GM19324 (cell line): ENCODE data around the gene PI16.

Experiments used
- ATAC-seq: cut with Tn5 transposase; IDR thresholded peaks from one replicate; pipeline ENCODE4 v1.9.1; 2021; ENCODE audit warnings: mild to moderate bottlenecking, moderate library complexity; ENCODE audit not compliant: unreplicated experiment, low FRiP score

Gene PI16

DNA sequence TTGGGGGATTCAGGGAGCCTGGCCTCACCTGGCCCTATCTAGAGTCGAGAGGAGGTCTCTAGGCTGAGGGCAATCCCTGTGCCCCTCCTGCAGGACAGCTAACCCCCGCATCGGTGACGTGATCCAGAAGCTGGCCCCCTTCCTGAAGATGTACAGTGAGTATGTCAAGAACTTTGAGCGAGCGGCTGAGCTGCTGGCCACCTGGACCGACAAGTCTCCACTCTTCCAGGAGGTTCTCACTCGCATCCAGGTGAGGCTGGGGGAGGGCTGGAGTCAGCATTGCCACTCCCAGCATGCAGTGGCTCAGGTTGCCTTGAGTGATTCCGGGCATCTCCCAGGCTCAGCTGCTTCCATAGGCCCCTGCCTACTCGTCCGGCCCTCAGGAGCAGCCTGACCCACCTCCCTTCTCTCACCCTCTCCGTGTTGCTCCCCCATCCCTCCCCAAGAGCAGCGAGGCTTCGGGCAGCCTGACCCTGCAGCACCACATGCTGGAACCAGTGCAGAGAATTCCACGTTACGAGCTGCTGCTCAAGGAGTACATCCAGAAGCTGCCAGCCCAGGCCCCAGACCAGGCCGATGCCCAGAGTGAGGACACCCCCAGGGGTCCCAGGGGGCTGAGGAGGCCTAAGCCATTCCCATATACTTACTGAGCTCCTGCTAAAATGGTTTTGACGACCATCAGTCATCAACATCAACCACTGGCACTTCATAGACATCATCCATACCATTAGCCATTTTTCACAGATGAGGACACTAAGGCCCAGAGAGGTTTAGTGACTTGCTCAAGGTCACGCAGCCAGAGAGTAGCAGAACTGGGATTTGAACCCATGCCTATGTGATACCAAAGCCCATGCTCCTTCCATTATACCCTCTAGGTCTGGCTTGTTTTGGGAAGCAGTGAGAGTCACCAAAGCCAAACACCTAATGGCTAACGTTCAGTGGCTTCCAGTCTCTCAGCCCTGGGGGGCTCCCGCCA, 59.3 kb downstream of the PI16 start:
- ATAC-seq = no peak
